Activated T-cell treated with anti-CD3 and anti-CD28 coated beads for 48 hours (primary cell): ENCODE data around the gene DEXI.

ENCODE experiments used
- DNase-seq: peaks from one replicate; pipeline ENCODE4 v3.0.0-alpha.2; 2020; ENCODE audit warnings: low read depth

DEXI gene

DNA sequence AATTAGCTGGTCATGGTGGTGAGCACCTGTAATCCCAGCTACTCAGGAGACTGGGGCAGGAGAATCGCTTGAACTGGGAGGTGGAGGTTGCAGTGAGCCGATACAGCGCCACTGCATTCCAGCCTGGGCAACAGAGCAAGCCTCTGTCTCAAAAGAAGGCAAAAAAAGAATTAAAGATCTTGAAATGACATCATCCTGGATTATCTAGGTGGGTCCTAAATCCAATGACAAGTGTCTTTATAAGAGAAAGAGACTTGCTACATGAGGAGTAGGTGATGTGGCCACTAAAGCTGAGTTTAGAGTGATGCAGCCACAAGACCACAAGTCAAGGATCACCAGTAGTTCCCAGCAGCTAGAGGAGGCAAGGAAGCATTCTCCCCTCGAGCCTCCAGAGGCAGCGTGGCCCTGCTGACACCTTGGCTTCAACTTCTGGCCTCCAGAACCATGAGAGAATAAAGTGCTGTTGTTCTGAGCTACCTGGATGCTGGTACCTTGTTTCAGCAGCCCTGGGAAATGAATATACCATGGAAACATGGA is 49.4 kb downstream of the DEXI start:
- DNase-seq = no peak

GRCh38 chr16:10889855-10890254 is 52.4 kb downstream of the DEXI start:
- no peak for DNase-seq

GRCh38 chr16:10888320-10888937 is 53.8 kb downstream of the DEXI start:
- DNase-seq = no peak

DNA sequence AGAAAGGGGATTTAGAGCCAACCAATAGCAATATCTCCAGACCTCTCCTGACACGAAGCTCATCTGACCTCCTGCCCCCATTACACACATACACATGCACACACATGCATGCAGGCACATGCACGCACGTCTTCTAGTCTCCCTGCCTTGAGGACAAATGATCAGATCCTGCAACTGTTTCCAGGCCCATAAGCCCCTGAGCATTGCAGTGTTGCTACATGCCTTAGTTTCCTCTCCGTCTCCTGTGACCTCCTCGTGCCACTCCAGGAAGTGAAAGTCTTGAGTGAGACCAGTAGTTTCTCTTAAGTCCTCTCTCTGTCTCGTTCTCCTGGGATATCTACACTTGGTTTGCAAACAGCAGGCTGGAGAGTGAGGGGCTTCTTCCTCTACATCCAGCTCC is 57.0 kb downstream of the DEXI start:
- DNase-seq = no peak

GRCh38 chr16:10883004-10883403 is 59.3 kb downstream of the DEXI start:
- DNase-seq = no peak

DNA sequence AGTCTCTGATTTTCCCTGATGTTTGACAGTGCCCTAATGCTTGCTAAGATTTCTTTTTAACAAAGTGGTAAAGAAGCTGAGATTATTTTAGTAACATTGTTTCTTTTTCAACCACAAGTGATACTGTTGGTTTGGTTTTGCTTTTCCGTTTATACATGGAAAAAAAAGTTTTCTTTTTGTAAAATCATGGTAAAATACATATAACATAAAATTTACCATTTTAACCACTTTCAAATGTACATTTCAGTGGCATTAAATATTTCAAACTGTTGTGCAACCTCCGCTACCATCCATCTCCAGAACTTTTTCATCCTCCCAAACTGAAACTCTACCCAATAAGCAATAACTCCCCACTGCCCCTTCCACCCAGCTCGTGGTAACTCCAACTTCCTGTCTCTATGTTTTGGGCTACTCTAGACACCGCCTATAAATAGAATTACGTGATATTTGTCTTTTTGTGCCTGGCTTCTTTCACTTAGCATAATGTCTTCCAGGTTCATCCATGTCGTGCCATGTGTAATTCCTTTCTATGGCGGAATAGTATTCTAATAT is 60.7 kb downstream of the DEXI start:
- no peak for DNase-seq

DNA sequence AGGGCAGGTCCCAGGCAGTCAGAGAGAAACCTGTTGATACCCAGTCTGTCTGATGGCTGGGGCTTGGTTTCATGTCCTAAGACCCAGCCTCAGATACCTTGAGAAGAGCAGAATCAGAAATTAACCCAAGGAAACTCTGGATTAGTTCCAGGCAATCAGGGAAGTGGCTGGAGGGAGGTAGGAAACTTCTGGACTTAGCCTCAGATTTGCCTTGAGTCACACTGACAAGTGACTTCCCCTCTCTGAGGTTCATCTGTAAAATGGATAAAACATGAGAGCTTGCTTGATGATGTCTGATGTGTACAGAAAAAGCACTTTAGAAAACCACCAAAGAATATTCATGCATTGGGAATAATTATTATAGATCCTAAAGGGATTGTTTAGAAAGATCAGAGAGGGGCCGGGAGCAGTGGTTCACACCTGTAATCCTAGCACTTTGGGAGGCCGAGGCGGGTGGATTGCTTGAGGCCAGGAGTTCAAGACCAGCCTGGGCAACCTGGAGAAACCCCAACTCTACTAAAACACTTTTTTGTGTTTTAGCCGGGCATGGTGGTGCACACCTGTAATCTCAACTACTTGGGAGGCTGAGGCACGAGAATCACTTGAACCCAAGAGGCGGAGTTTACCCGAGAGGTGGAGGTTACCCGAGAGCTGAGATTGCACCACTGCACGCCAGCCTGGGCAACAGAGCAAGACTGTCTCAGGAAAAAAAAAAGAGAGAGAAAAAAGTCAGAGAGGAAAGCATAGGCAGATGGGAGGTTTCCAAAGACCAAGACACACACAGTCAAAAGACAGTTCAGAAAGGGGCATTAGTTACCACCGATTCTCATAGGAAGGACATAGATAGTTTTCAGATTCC is 61.4 kb downstream of the DEXI start:
- DNase-seq = no peak

- DNase-seq = no peak
These were observed 62.3 kb downstream of the DEXI start for GRCh38 chr16:10879681-10880589.
